CD4-positive, CD25-positive, alpha-beta regulatory T cell (primary cell): ENCODE measurements around the gene MTREX. TPM values are rescaled to one million over a fixed set of nuclear protein-coding genes. Genes with fewer than 3 reads are reported as not detected.

Source experiments
- ATAC-seq, 2 donors: fragments of 150-1000 bp; cut with Tn5 transposase; one replicate each; pipeline ENCODE4 v1.10.0; 2021; ENCODE audit warnings: low read depth in 2 of 2, moderate number of reproducible peaks in 2 of 2, moderate library complexity in 1 of 2
- DNase-seq, 3 donors: peaks; one replicate each; pipeline versions ENCODE4 v3.0.0 to v3.0.0-alpha.2; 2012 to 2022; ENCODE audit warnings: mixed read lengths in 1 of 3
- H3K27ac ChIP-seq: one replicate; pipeline ENCODE4 v1.7.0; 2013; ENCODE audit warnings: mild to moderate bottlenecking, low read length; ENCODE audit not compliant: insufficient read depth, poor library complexity, severe bottlenecking
- H3K27me3 ChIP-seq: one replicate; pipeline ENCODE4 v1.7.0; 2013; ENCODE audit warnings: low read length; ENCODE audit not compliant: control insufficient read depth, insufficient read depth
- H3K36me3 ChIP-seq: one replicate; pipeline ENCODE4 v1.7.0; 2013; ENCODE audit warnings: mild to moderate bottlenecking, low read length, moderate library complexity; ENCODE audit not compliant: control insufficient read depth, insufficient read depth
- H3K4me1 ChIP-seq: 2 replicates; pipeline ENCODE4 v1.7.0; 2013; ENCODE audit warnings: mild to moderate bottlenecking, low read length; ENCODE audit not compliant: insufficient read depth, control insufficient read depth, poor library complexity, severe bottlenecking
- H3K4me3 ChIP-seq: one replicate; pipeline ENCODE4 v1.7.0; 2013; ENCODE audit warnings: low read depth, mild to moderate bottlenecking, low read length, moderate library complexity
- H3K9me3 ChIP-seq, 2 experiments: 1 replicate in 1 of 2; 2 replicates in 1 of 2; pipeline ENCODE4 v1.7.0; 2013; ENCODE audit warnings: low read length in 2 of 2, mild to moderate bottlenecking in 1 of 2, moderate library complexity in 1 of 2; ENCODE audit not compliant: control insufficient read depth in 2 of 2
- H3K27ac Mint-ChIP-seq, 3 donors: one replicate each; pipeline ENCODE4 v1.8.0; 2020 to 2022; ENCODE audit warnings: mild to moderate bottlenecking in 3 of 3, mixed read lengths in 3 of 3, moderate library complexity in 2 of 3
- H3K27me3 Mint-ChIP-seq: one replicate; pipeline ENCODE4 v1.8.0; 2022; ENCODE audit warnings: mild to moderate bottlenecking, mixed read lengths
- H3K36me3 Mint-ChIP-seq: one replicate; pipeline ENCODE4 v1.8.0; 2020; ENCODE audit warnings: mixed read lengths
- H3K4me1 Mint-ChIP-seq, 4 donors: one replicate each; pipeline ENCODE4 v1.8.0; 2020 to 2022; ENCODE audit warnings: mixed read lengths in 4 of 4, mild to moderate bottlenecking in 1 of 4
- H3K4me3 Mint-ChIP-seq, 4 donors: one replicate each; pipeline ENCODE4 v1.8.0; 2020 to 2022; ENCODE audit warnings: mild to moderate bottlenecking in 4 of 4, mixed read lengths in 4 of 4, moderate library complexity in 3 of 4
- H3K9me3 Mint-ChIP-seq, 7 donors: one replicate each; pipeline ENCODE4 v1.8.0; 2020 to 2022; ENCODE audit warnings: mixed read lengths in 7 of 7, mild to moderate bottlenecking in 3 of 7, moderate library complexity in 2 of 7
- polyA plus RNA-seq, 4 donors: library from polyadenylated mRNA; unstranded; fragments of 300-500 nt; fragmentation: Illumina TruSeq; gene quantifications; one replicate each; pipeline ENCODE4 v1.2.3, GENCODE V29; 2021
- total RNA-seq: library from RNA; stranded (reverse); gene quantifications from one replicate; pipeline ENCODE4 v1.2.3, GENCODE V29; 2022

The MTREX gene
- total and polyA plus RNA-seq, 5 donors from 2014 or later = 23.2 to 86.7 (median 32.2) TPM

DNA sequence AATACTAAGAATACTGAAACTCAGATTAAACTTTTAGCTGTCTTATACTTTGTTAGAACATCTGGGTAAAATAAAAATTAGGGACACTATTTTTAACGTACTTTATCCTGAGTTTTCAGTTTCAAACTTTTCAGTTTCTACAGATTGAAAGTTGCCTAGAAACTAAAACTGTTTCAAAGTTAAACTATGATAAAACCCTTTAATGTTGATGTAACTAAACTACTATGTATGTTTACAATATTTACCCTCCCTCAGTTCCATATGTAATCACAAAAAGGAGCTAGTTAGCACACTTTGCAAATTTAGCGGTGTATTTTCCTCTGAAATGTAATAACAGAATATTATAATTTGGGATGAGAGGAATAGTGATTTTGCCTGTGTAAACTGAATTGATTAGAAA lies 105.9 kb downstream of the MTREX start:
- Histone ChIP-seq H3K27ac (no peak overlapping the region), H3K27me3 (no peaks in the 10 kb centered on the region), H3K4me3 (no peak overlapping the region), H3K36me3 (peaks cover 66% of the 10 kb centered on the region), H3K4me1 (no peaks in the 10 kb centered on the region), H3K9me3 (no peaks in the 10 kb centered on the region)
- DNase-seq = no peak
- Mint-ChIP-seq H3K4me3 (peak overlapping the region in 1 of 4 donors; percentile 15), H3K4me1 (peaks cover 0 to 15% (median 3%) of the 10 kb centered on the region in 4 donors), H3K36me3 (peaks cover 36% of the 10 kb centered on the region), H3K27me3 (no peaks in the 10 kb centered on the region), H3K9me3 (no peaks in the 10 kb centered on the region), H3K27ac (no peak overlapping the region)
- no peak for ATAC-seq

DNA sequence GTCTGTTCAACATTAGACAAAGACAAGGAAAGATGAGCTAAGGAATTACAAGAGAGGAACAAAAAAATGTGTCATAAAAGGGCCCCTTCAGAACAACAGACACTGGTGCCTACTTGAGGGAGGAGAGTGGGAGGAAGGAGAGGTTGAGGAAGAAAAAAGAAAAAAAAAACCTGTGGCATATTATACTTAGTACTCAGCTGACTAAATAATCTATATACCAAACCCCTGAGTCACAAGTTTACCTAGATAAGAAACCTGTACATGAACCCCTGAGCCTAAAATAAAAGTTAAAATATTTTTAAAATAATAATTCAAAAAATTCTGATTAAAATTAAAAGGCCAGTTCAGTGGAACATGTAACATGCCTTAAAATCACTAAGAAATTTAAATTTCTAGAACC lies 107.3 kb downstream of the MTREX start:
- no peak overlapping the region for H3K27ac ChIP-seq
- Mint-ChIP-seq H3K36me3 (peaks cover 38% of the 10 kb centered on the region), H3K4me3 (no peak overlapping the region), H3K4me1 (peaks cover 6 to 15% (median 9%) of the 10 kb centered on the region in 4 donors), H3K9me3 (no peaks in the 10 kb centered on the region), H3K27ac (peak overlapping the region; percentile 50 to 66 (median 50)), H3K27me3 (no peaks in the 10 kb centered on the region)
- no peaks in the 10 kb centered on the region for H3K9me3 ChIP-seq
- ATAC-seq (no peak), DNase-seq (no peak)
- no peak overlapping the region for H3K4me3 ChIP-seq
- H3K27me3 ChIP-seq = no peaks in the 10 kb centered on the region
- no peaks in the 10 kb centered on the region for H3K4me1 ChIP-seq
- peaks cover 67% of the 10 kb centered on the region for H3K36me3 ChIP-seq

DNA sequence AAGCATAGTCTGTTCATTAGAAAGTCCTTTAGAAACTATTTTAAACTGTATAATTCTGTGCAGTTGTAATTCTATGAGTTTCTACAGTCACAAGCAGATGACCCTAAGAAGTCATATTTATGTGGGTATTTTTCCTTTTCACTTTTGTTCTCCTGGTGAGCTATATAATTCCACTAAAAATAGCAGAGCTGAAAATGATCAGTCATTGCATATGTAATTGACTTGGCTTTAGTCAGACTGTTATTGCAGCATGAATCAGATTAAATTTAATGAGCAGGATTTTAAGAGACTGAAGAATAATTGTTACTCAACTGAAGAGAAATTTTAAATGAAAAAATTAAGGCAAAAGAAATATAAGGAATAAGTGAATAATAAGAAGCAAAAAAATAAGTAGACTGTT lies 108.5 kb downstream of the MTREX start:
- no peak overlapping the region for H3K4me3 ChIP-seq
- no peak overlapping the region for H3K4me3 Mint-ChIP-seq
- no peaks in the 10 kb centered on the region for H3K27me3 Mint-ChIP-seq
- no peaks in the 10 kb centered on the region for H3K9me3 Mint-ChIP-seq
- H3K4me1 ChIP-seq = no peaks in the 10 kb centered on the region
- H3K4me1 Mint-ChIP-seq = peaks cover 16 to 21% (median 18%) of the 10 kb centered on the region in 4 donors
- no peaks in the 10 kb centered on the region for H3K27me3 ChIP-seq
- no peaks in the 10 kb centered on the region for H3K9me3 ChIP-seq
- peaks cover 42% of the 10 kb centered on the region for H3K36me3 Mint-ChIP-seq
- peaks cover 60% of the 10 kb centered on the region for H3K36me3 ChIP-seq
- DNase-seq = no peak
- no peak overlapping the region for H3K27ac Mint-ChIP-seq
- H3K27ac ChIP-seq = no peak overlapping the region
- no peak for ATAC-seq

DNA sequence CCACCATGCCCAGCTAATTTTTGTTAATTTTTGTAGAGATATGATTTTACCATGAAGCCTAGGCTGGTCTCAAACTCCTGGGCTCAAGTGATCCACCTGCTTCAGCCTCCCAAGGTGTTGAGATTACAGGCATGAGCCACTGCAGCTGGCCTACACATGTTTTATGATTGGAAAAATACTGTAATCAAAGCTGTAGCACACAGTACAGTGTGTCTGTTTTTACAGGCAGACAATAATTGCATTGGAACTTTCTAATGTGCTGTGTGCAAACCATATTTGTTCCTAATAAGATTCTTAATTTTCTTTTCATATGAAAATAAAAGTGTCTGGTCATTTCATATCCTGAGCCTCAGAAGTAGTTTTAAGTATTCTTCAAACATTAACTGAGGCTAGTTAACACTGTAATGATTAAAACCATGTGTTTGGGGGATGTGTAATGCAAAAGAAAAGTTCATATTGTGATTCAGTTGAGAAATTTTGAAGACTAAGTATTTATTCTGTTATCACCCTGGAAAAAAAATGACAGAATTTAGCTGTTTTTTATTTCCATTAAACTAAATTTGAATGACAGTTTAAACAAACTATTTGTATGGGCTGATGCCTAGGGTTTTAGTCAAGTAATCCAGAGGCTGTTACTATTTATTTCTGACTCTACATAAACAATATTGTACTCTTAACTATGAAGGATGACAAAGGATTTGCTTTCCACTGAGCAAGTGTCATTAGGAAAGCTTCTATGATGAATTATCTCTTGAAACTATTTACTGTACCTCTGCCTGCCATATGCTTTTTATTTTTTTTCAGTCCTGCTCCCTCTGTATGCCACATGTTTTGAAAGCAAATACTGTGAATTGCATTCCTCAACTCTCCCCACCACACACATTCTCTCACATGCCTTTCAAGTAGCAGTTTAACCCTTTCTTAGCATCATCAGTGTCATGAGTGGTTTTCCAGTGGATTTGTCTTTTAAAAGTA lies 111.5 kb downstream of the MTREX start:
- Mint-ChIP-seq H3K36me3 (peaks cover 63% of the 10 kb centered on the region), H3K4me1 (peaks cover 15 to 21% (median 18%) of the 10 kb centered on the region in 4 donors), H3K4me3 (peak overlapping the region in 1 of 4 donors; percentile 13), H3K27me3 (no peaks in the 10 kb centered on the region), H3K9me3 (peaks cover 0 to 2% (median 0%) of the 10 kb centered on the region in 7 donors), H3K27ac (peak overlapping the region in 2 of 3 donors; percentile 9 to 51)
- ATAC-seq = no peak
- no peak overlapping the region for H3K27ac ChIP-seq
- DNase-seq = no peak
- no peaks in the 10 kb centered on the region for H3K9me3 ChIP-seq
- H3K36me3 ChIP-seq = peaks cover 67% of the 10 kb centered on the region
- H3K27me3 ChIP-seq = no peaks in the 10 kb centered on the region
- H3K4me1 ChIP-seq = no peaks in the 10 kb centered on the region
- no peak overlapping the region for H3K4me3 ChIP-seq

DNA sequence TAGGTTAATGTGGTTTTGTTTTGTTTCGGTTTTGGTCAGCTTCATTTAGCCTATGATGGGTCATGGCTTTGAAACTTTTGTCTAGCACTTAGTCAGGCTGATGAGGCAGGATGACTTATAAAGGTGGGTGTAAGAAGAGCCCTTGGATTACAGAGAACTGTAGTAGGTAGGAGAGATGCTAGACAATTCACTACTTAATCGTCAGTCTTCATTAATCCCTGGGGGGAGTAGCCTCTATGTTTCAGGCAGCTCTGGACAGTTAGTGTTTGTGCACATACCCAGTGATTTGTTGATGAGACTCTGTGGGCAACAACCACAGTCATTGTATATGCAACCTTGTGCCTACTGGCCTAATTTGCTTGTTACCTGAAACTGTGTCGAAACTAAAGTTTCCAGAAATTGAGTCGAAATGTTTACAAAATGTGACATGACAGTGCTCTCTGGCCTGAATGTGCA lies 113.3 kb downstream of the MTREX start:
- H3K27me3 ChIP-seq = no peaks in the 10 kb centered on the region
- H3K36me3 Mint-ChIP-seq = peaks cover 70% of the 10 kb centered on the region
- H3K27ac ChIP-seq = no peak overlapping the region
- H3K4me1 Mint-ChIP-seq = peaks cover 15 to 21% (median 18%) of the 10 kb centered on the region in 4 donors
- ATAC-seq (peak; percentile 58 to 63), DNase-seq (no peak)
- H3K27me3 Mint-ChIP-seq = no peaks in the 10 kb centered on the region
- H3K4me3 Mint-ChIP-seq = peak overlapping the region in 1 of 4 donors; percentile 12
- H3K9me3 ChIP-seq = no peaks in the 10 kb centered on the region
- H3K36me3 ChIP-seq = peaks cover 66% of the 10 kb centered on the region
- H3K4me3 ChIP-seq = no peak overlapping the region
- no peaks in the 10 kb centered on the region for H3K4me1 ChIP-seq
- peaks cover 0 to 2% (median 0%) of the 10 kb centered on the region in 7 donors for H3K9me3 Mint-ChIP-seq
- peak overlapping the region; percentile 74 to 82 (median 76) for H3K27ac Mint-ChIP-seq

DNA sequence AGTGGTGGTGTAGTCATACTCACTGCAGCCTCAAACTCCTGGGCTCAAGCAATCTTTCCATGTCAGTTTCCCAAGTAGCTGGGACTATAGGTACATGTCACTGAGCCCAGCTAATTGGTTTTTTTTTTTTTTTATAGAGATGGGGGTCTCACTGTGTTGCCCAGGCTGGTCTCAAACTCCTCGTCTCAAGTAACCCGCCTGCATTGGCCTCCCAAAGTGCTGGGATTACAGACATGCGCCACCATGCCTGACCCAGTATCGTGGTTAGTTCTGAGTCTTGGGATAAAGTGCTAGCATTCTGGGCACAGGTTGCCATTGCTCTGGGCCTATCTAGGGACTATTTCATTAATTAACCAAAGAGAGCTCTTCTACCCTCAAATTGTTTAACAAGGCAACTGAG lies 118.7 kb downstream of the MTREX start:
- peaks cover 84% of the 10 kb centered on the region for H3K36me3 Mint-ChIP-seq
- ATAC-seq (no peak), DNase-seq (no peak)
- no peaks in the 10 kb centered on the region for H3K27me3 Mint-ChIP-seq
- Histone ChIP-seq H3K4me1 (no peaks in the 10 kb centered on the region), H3K27ac (no peak overlapping the region), H3K9me3 (peaks cover 0 to 11% of the 10 kb centered on the region in 2 experiments), H3K36me3 (peaks cover 69% of the 10 kb centered on the region), H3K4me3 (no peak overlapping the region), H3K27me3 (no peaks in the 10 kb centered on the region)
- H3K4me3 Mint-ChIP-seq = no peak overlapping the region
- peaks cover 0 to 20% (median 10%) of the 10 kb centered on the region in 7 donors for H3K9me3 Mint-ChIP-seq
- no peak overlapping the region for H3K27ac Mint-ChIP-seq
- peaks cover under 1 to 2% (median 2%) of the 10 kb centered on the region in 4 donors for H3K4me1 Mint-ChIP-seq

DNA sequence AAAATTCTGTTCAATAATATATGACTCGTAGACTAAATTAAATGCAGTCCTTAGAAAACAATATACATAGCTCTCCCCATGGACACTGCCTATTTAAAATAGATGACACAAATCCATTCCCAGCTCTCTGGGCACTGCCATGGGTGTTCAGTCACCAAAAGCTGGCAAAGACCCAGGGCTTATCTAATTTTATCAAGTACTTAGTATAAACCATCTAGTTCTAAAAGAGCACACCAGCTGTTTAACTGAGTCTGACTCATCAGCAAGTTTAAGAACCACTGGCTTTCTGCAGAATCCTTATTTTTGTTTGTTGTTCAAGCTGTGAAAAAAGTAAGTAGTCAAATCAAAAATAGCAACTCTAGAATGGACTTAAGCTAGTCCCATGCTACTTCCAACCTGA lies 119.4 kb downstream of the MTREX start:
- Mint-ChIP-seq H3K4me1 (peaks cover 0 to 2% (median under 1%) of the 10 kb centered on the region in 4 donors), H3K27me3 (no peaks in the 10 kb centered on the region), H3K27ac (no peak overlapping the region), H3K4me3 (no peak overlapping the region), H3K9me3 (peaks cover 0 to 24% (median 13%) of the 10 kb centered on the region in 7 donors), H3K36me3 (peaks cover 84% of the 10 kb centered on the region)
- peaks cover 64% of the 10 kb centered on the region for H3K36me3 ChIP-seq
- DNase-seq (no peak), ATAC-seq (no peak)
- peaks cover 2 to 11% of the 10 kb centered on the region in 2 experiments for H3K9me3 ChIP-seq
- no peaks in the 10 kb centered on the region for H3K27me3 ChIP-seq
- no peaks in the 10 kb centered on the region for H3K4me1 ChIP-seq
- H3K27ac ChIP-seq = no peak overlapping the region
- no peak overlapping the region for H3K4me3 ChIP-seq
